HUDEP-2 (cell line): Measurements from ENCODE around the gene CYBRD1.
"Not testable (repeated sequence)": the region's sequence is repeated elsewhere in the genome, so short reads cannot be mapped to it uniquely, and the experiment has no call there.

Experiments
- DNase-seq, 76 experiments: peaks; one replicate each; lab custom pipeline; 2025; ENCODE audit not compliant: unreplicated experiment in 76 of 76; lab: John Stamatoyannopoulos, UW

The CYBRD1 gene

GRCh38 chr2:171522052-171522787 is at the start of gene CYBRD1:
Gene CYBRD1 (plus strand): TSS chr2:171522474. CDS start chr2:171522546, 72 bp downstream.
- peak in 74 of 76 experiments; percentile 23 to 95 (median 88) for DNase-seq

- DNase-seq = no peak
Observed at GRCh38 chr2:171475979-171476378, 46.3 kb upstream of the CYBRD1 start.

GRCh38 chr2:171478345-171478744 is 43.9 kb upstream of the CYBRD1 start:
- no peak for DNase-seq

GRCh38 chr2:171479154-171479814 is 43.0 kb upstream of the CYBRD1 start:
- DNase-seq = no peak

GRCh38 chr2:171480908-171481307 is 41.4 kb upstream of the CYBRD1 start:
- no peak for DNase-seq

GRCh38 chr2:171482308-171482707 is 40.0 kb upstream of the CYBRD1 start:
- DNase-seq = no peak

- no peak for DNase-seq
Observed at GRCh38 chr2:171482877-171483276, 39.4 kb upstream of the CYBRD1 start.

- no peak for DNase-seq
Observed at GRCh38 chr2:171483793-171484192, 38.5 kb upstream of the CYBRD1 start.

GRCh38 chr2:171485116-171485515 is 37.2 kb upstream of the CYBRD1 start:
- no peak for DNase-seq

GRCh38 chr2:171487201-171487600 is 35.1 kb upstream of the CYBRD1 start:
- no peak for DNase-seq

- no peak for DNase-seq
Observed at GRCh38 chr2:171487803-171488259, 34.4 kb upstream of the CYBRD1 start.

GRCh38 chr2:171490577-171490976 is 31.7 kb upstream of the CYBRD1 start:
- DNase-seq = no peak

GRCh38 chr2:171491292-171491691 is 31.0 kb upstream of the CYBRD1 start:
- DNase-seq = no peak

- DNase-seq = no peak
Observed at GRCh38 chr2:171492664-171493063, 29.6 kb upstream of the CYBRD1 start.

GRCh38 chr2:171497664-171498063 is 24.6 kb upstream of the CYBRD1 start:
- DNase-seq = not testable (repeated sequence)

GRCh38 chr2:171505374-171505773 is 16.9 kb upstream of the CYBRD1 start:
- DNase-seq = no peak

GRCh38 chr2:171509945-171510731 is 12.1 kb upstream of the CYBRD1 start:
- DNase-seq = no peak

- DNase-seq = no peak
Observed at GRCh38 chr2:171512014-171512413, 10.3 kb upstream of the CYBRD1 start.

- peak in 3 of 76 experiments; percentile 6 to 42 (median 37) for DNase-seq
Observed at GRCh38 chr2:171512683-171513195, 9.5 kb upstream of the CYBRD1 start.

GRCh38 chr2:171513719-171514160 is 8.5 kb upstream of the CYBRD1 start:
- peak in 69 of 76 experiments; percentile 10 to 90 (median 56) for DNase-seq
